ENCODE results near the gene NACC1. TPM values are rescaled to one million over a fixed set of nuclear protein-coding genes. Genes with fewer than 3 reads are reported as not detected.
A peak's percentile ranks its signal among the peaks of the same experiment; 100 is the strongest.

Gene NACC1
- total and polyA plus RNA-seq, 2 of the 13 experiments (the other 11 are each of a cell fraction or from before 2014, with no cell fraction given) = 31.8 to 42.3 TPM

GRCh38 chr19:13138171-13138915 lies 20.3 kb downstream of the NACC1 start:
- DNase-seq (ENCODE audit: low spot score) (no peak), ATAC-seq (no peak), FAIRE-seq (no peak)
- no peak overlapping the region for H3K4me2 ChIP-seq (ENCODE audit: low read depth, low read length)
- intact Hi-C loops (cut with micrococcal nuclease; ENCODE audit: unreplicated experiment) = no loop called here
- TF ChIP-seq AGO2 (optimal IDR thresholded peaks at IDR 0.05; ENCODE audit: low read depth, low read length) = peak; percentile 88
- TF ChIP-seq PCBP1 (IDR thresholded peaks at IDR 0.05; ENCODE audit: borderline replicate concordance, low read depth, low read length) = 0 out of 2 replicates have a peak, but pooled peaks have one; percentile 10
- no peak for TF ChIP-seq ZNF75D (CRISPR knock-in tag; IDR thresholded peaks at IDR 0.05; ENCODE audit: borderline replicate concordance)
- in situ Hi-C loops (cut with HindIII; ENCODE audit: extremely low pct_ligation_motif_present, low pct_unique_long_range_greater_than_20kb) = no loop called here
- CTCF ChIA-PET (ENCODE audit: low intra/inter-chr PET ratio, low total read pairs) = no interaction called here
- H3K79me2 ChIP-seq (ENCODE audit: insufficient read depth, low read length) = peaks cover 8% of the 10 kb centered on the region
- no peaks in the 10 kb centered on the region for H3K27me3 ChIP-seq (ENCODE audit: control insufficient read depth in 1 of 2, insufficient read depth in 2 of 2, low read length in 2 of 2)
- no peak overlapping the region for H3K9ac ChIP-seq (ENCODE audit: insufficient read depth, low read depth, low read length)
- no peak overlapping the region for H3K27ac ChIP-seq (ENCODE audit: extremely low read length, insufficient read depth, low read length)
- H3K9me3 ChIP-seq (ENCODE audit: low read length) = no peaks in the 10 kb centered on the region
- no peak overlapping the region for H2AFZ ChIP-seq (ENCODE audit: low read length)
- peaks cover 6% of the 10 kb centered on the region for H3K4me1 ChIP-seq (ENCODE audit: insufficient read depth, low read length)
- no peak overlapping the region for H3K4me3 ChIP-seq (replicated peaks in 1 of 3; ENCODE audit: insufficient read depth in 1 of 3, low read depth in 2 of 3, low read length in 3 of 3)
- WGBS (ENCODE audit: low lambda C conversion rate) = 93% methylated on average over 27 of the region's 40 CpGs
- H4K20me1 ChIP-seq (ENCODE audit: insufficient read depth, low read length) = no peaks in the 10 kb centered on the region
- BruUV-seq (replicated peaks) = no TSS peak
- POLR2A ChIA-PET = no interaction called here
- peaks cover 25 to 52% of the 10 kb centered on the region in 2 experiments; a peak in 4 of 5 replicates for H3K36me3 ChIP-seq (replicated peaks in 1 of 2; ENCODE audit: control insufficient read depth in 1 of 2, insufficient read depth in 2 of 2, low read length in 2 of 2)

GRCh38 chr19:13138916-13139198 lies 20.8 kb downstream of the NACC1 start:
- H3K9me3 ChIP-seq (ENCODE audit: low read length) = no peaks in the 10 kb centered on the region
- H3K4me1 ChIP-seq (ENCODE audit: insufficient read depth, low read length) = peaks cover 9% of the 10 kb centered on the region
- H3K27me3 ChIP-seq (ENCODE audit: control insufficient read depth in 1 of 2, insufficient read depth in 2 of 2, low read length in 2 of 2) = no peaks in the 10 kb centered on the region
- ChIA-PET POLR2A (no interaction called here), CTCF (ENCODE audit: low intra/inter-chr PET ratio, low total read pairs) (no interaction called here)
- intact Hi-C loops (cut with micrococcal nuclease; ENCODE audit: unreplicated experiment) (no loop called here), in situ Hi-C loops (cut with HindIII; ENCODE audit: extremely low pct_ligation_motif_present, low pct_unique_long_range_greater_than_20kb) (no loop called here)
- no peak for TF ChIP-seq ZNF224 (CRISPR knock-in tag; IDR thresholded peaks at IDR 0.05)
- TF ChIP-seq FOXJ3 (CRISPR knock-in tag; IDR thresholded peaks at IDR 0.05; ENCODE audit: borderline replicate concordance) = no peak
- no peak overlapping the region for H2AFZ ChIP-seq (ENCODE audit: low read length)
- FAIRE-seq (no peak), DNase-seq (ENCODE audit: low spot score) (no peak), ATAC-seq (no peak)
- no peak overlapping the region for H3K9ac ChIP-seq (ENCODE audit: insufficient read depth, low read depth, low read length)
- peaks cover 3% of the 10 kb centered on the region for H3K79me2 ChIP-seq (ENCODE audit: insufficient read depth, low read length)
- WGBS (ENCODE audit: low lambda C conversion rate) = 95% methylated on average over 10 of the region's 10 CpGs
- H3K4me2 ChIP-seq (ENCODE audit: low read depth, low read length) = no peak overlapping the region
- BruUV-seq (replicated peaks) = no TSS peak
- no peaks in the 10 kb centered on the region for H4K20me1 ChIP-seq (ENCODE audit: insufficient read depth, low read length)
- no peak overlapping the region for H3K4me3 ChIP-seq (replicated peaks in 1 of 3; ENCODE audit: insufficient read depth in 1 of 3, low read depth in 2 of 3, low read length in 3 of 3)
- H3K27ac ChIP-seq (ENCODE audit: extremely low read length, insufficient read depth, low read length) = no peak overlapping the region
- H3K36me3 ChIP-seq (replicated peaks in 1 of 2; ENCODE audit: control insufficient read depth in 1 of 2, insufficient read depth in 2 of 2, low read length in 2 of 2) = peaks cover 25 to 48% of the 10 kb centered on the region in 2 experiments; a peak in 4 of 5 replicates

Data from HepG2 (cell line).